H9 (cell line): ENCODE measurements around the gene CCNB1. TPM values are rescaled to one million over a fixed set of nuclear protein-coding genes. Genes with fewer than 3 reads are reported as not detected.
"Not testable (repeated sequence)": the region's sequence is repeated elsewhere in the genome, so short reads cannot be mapped to it uniquely, and the experiment has no call there.

Experiments used
- DNase-seq: peaks from one replicate; pipeline ENCODE4 v3.0.0-alpha.2; 2017
- H2AFZ ChIP-seq: one replicate; pipeline ENCODE4 v1.6.1; 2013; ENCODE audit warnings: mild to moderate bottlenecking, low read length, control low read depth, moderate library complexity
- H2AK5ac ChIP-seq: 2 replicates; pipeline ENCODE4 v1.6.1; 2013; ENCODE audit warnings: low read length, control low read depth, mixed read lengths; ENCODE audit not compliant: insufficient read length
- H2BK120ac ChIP-seq: one replicate; pipeline ENCODE4 v1.6.1; 2013; ENCODE audit warnings: low read depth, mild to moderate bottlenecking, low read length, control low read depth, inconsistent platforms; ENCODE audit not compliant: poor library complexity, severe bottlenecking
- H2BK12ac ChIP-seq: 2 replicates; pipeline ENCODE4 v1.6.1; 2013; ENCODE audit warnings: low read length, control low read depth, mixed read lengths, low read depth; ENCODE audit not compliant: insufficient read length
- H2BK15ac ChIP-seq: 2 replicates; pipeline ENCODE4 v1.6.1; 2013; ENCODE audit warnings: low read depth, low read length, control low read depth
- H2BK20ac ChIP-seq: one replicate; pipeline ENCODE4 v1.6.1; 2013; ENCODE audit warnings: low read depth, mild to moderate bottlenecking, low read length, control low read depth, inconsistent platforms; ENCODE audit not compliant: poor library complexity, severe bottlenecking
- H2BK5ac ChIP-seq: 2 replicates; pipeline ENCODE4 v1.6.1; 2013; ENCODE audit warnings: low read length, control low read depth, mixed read lengths; ENCODE audit not compliant: insufficient read length
- H3K14ac ChIP-seq: 2 replicates; pipeline ENCODE4 v1.6.1; 2013; ENCODE audit warnings: low read length, control low read depth; ENCODE audit not compliant: insufficient read depth
- H3K18ac ChIP-seq: 2 replicates; pipeline ENCODE4 v1.6.1; 2013; ENCODE audit warnings: low read depth, mild to moderate bottlenecking, mixed read lengths, low read length, control low read depth; ENCODE audit not compliant: insufficient read length
- H3K23ac ChIP-seq: 2 replicates; pipeline ENCODE4 v1.6.1; 2013; ENCODE audit warnings: low read length, control low read depth, mixed read lengths, low read depth; ENCODE audit not compliant: insufficient read length
- H3K23me2 ChIP-seq: 2 replicates; pipeline ENCODE4 v1.6.1; 2013; ENCODE audit warnings: low read depth, mild to moderate bottlenecking, mixed read lengths, low read length, control low read depth; ENCODE audit not compliant: insufficient read length, poor library complexity, severe bottlenecking
- H3K27ac ChIP-seq: 2 replicates; pipeline ENCODE4 v1.5.1; 2013; ENCODE audit warnings: low read length, control low read depth, mixed read lengths, low read depth; ENCODE audit not compliant: insufficient read length
- H3K27me3 ChIP-seq: 2 replicates; pipeline ENCODE4 v1.6.1; 2013; ENCODE audit warnings: low read length, control low read depth, inconsistent platforms; ENCODE audit not compliant: insufficient read depth
- H3K4ac ChIP-seq: 2 replicates; pipeline ENCODE4 v1.6.1; 2013; ENCODE audit warnings: low read depth, mild to moderate bottlenecking, control low read depth, inconsistent platforms, low read length, moderate library complexity
- H3K4me1 ChIP-seq: 2 replicates; pipeline ENCODE4 v1.6.1; 2013; ENCODE audit warnings: low read length, control low read depth, inconsistent platforms; ENCODE audit not compliant: insufficient read depth
- H3K4me2 ChIP-seq: 2 replicates; pipeline ENCODE4 v1.6.1; 2013; ENCODE audit warnings: low read length, control low read depth, mixed read lengths; ENCODE audit not compliant: insufficient read length, insufficient read depth
- H3K56ac ChIP-seq: 2 replicates; pipeline ENCODE4 v1.6.1; 2013; ENCODE audit warnings: low read depth, mild to moderate bottlenecking, mixed read lengths, low read length, control low read depth; ENCODE audit not compliant: insufficient read length
- H3K79me1 ChIP-seq: 2 replicates; pipeline ENCODE4 v1.6.1; 2013; ENCODE audit warnings: low read depth, mild to moderate bottlenecking, moderate library complexity, low read length, control low read depth, inconsistent platforms; ENCODE audit not compliant: insufficient read depth, poor library complexity, severe bottlenecking
- H3K79me2 ChIP-seq: 2 replicates; pipeline ENCODE4 v1.6.1; 2013; ENCODE audit warnings: low read length, control low read depth, inconsistent platforms; ENCODE audit not compliant: insufficient read depth
- H3K9ac ChIP-seq: 2 replicates; pipeline ENCODE4 v1.6.1; 2013; ENCODE audit warnings: low read length, control low read depth, mixed read lengths; ENCODE audit not compliant: insufficient read length; ENCODE audit errors: extremely low read depth
- H3K9me3 ChIP-seq: one replicate; pipeline ENCODE4 v1.6.1; 2013; ENCODE audit warnings: low read depth, low read length, inconsistent platforms; ENCODE audit not compliant: control insufficient read depth
- H3T11ph ChIP-seq: one replicate; pipeline ENCODE4 v1.6.1; 2013; ENCODE audit warnings: mild to moderate bottlenecking, low read length, control low read depth, inconsistent platforms
- H4K20me1 ChIP-seq: one replicate; pipeline ENCODE4 v1.6.1; 2013; ENCODE audit not compliant: control insufficient read depth, insufficient read length, insufficient read depth
- H4K5ac ChIP-seq: 2 replicates; pipeline ENCODE4 v1.6.1; 2013; ENCODE audit warnings: low read depth, mild to moderate bottlenecking, mixed read lengths, low read length, control low read depth; ENCODE audit not compliant: insufficient read length
- H4K8ac ChIP-seq: replicated peaks from 2 replicates; pipeline ENCODE4 v1.6.1; 2013; ENCODE audit warnings: low read length, control low read depth, mixed read lengths, low read depth; ENCODE audit not compliant: insufficient read length
- H4K91ac ChIP-seq: 2 replicates; pipeline ENCODE4 v1.6.1; 2013; ENCODE audit warnings: low read depth, mild to moderate bottlenecking, moderate library complexity, mixed read lengths, low read length, control low read depth; ENCODE audit not compliant: insufficient read length
- H3K27ac Mint-ChIP-seq, 3 experiments: 2 replicates in 2 of 3; 3 replicates in 1 of 3; pipeline ENCODE4 v1.8.0; 2020 to 2021; ENCODE audit warnings: mixed read lengths in 3 of 3, mild to moderate bottlenecking in 1 of 3, moderate library complexity in 1 of 3
- H3K27me3 Mint-ChIP-seq: 2 replicates; pipeline ENCODE4 v1.8.0; 2021; ENCODE audit warnings: low read depth, mild to moderate bottlenecking, moderate library complexity, mixed read lengths
- H3K36me3 Mint-ChIP-seq, 3 experiments: 2 replicates in 2 of 3; 3 replicates in 1 of 3; pipeline ENCODE4 v1.8.0; 2020 to 2021; ENCODE audit warnings: low read depth in 3 of 3, mixed read lengths in 3 of 3; ENCODE audit not compliant: insufficient read depth in 1 of 3
- H3K4me1 Mint-ChIP-seq, 2 experiments: 2 replicates each; pipeline ENCODE4 v1.8.0; 2020; ENCODE audit warnings: mixed read lengths in 2 of 2
- H3K4me3 Mint-ChIP-seq, 2 experiments: 2 replicates in 1 of 2; 3 replicates in 1 of 2; pipeline ENCODE4 v1.8.0; 2020 to 2021; ENCODE audit warnings: mild to moderate bottlenecking in 2 of 2, mixed read lengths in 2 of 2, moderate library complexity in 1 of 2
- H3K9me3 Mint-ChIP-seq, 2 experiments: 2 replicates in 1 of 2; 3 replicates in 1 of 2; pipeline ENCODE4 v1.8.0; 2020; ENCODE audit warnings: mild to moderate bottlenecking in 2 of 2, mixed read lengths in 2 of 2, moderate library complexity in 1 of 2
- WGBS: extraction: QIAGEN DNeasy Blood & Tissue Kit; methylation state at CpG from one replicate; pipeline ENCODE4 v1.1.7; 2013; ENCODE audit warnings: missing lambda C conversion rate, low lambda C conversion rate, mixed read lengths; ENCODE audit not compliant: insufficient read length; ENCODE audit errors: extremely low coverage; 5-methylcytosine and 5-hydroxymethylcytosine counted together
- total RNA-seq: library from RNA; stranded (reverse); gene quantifications from 2 replicates; pipeline ENCODE4 v1.2.1, GENCODE V29; 2021
- TF ChIP-seq, protein P1 (sequence below): fragments of 200-600 bp; sonication (generic); conservative IDR thresholded peaks from 3 replicates; pipeline ENCODE4 v1.8.0; 2021; ENCODE audit warnings: antibody characterized with exemption, mild to moderate bottlenecking

Gene CCNB1
- total RNA-seq, 1 experiment from 2014 or later = 310 TPM

DNA sequence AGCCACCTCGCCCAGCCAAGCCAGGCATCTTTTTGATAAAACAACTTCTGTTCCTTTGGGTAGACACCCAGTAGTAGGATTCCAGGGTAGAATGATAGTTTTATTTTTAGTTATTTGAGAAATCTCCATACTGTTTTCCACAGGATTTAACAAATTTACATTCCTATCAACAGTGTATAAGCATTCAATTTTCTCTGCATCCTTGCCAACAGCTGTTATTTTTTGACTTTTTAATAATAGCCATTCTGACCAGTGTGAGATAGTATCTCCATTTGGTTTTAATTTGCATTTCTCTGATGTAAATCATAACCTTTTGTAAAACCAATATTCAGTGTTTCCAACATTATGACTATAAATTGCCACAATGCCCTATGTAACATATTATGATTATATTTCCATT is 28.2 kb upstream of the CCNB1 start:
- no peak overlapping the region for H3K27ac Mint-ChIP-seq

GRCh38 chr5:69140239-69140638 is 26.7 kb upstream of the CCNB1 start:
- not testable (repeated sequence) for H3K36me3 Mint-ChIP-seq, H3K9me3 Mint-ChIP-seq, H4K20me1 ChIP-seq, H3K79me1 ChIP-seq, H2BK15ac ChIP-seq, H3K27ac ChIP-seq, H3K4me1 ChIP-seq, H2AK5ac ChIP-seq, DNase-seq, H2BK12ac ChIP-seq, H3K27me3 ChIP-seq, H4K8ac ChIP-seq, H3K4me3 Mint-ChIP-seq, H3K27ac Mint-ChIP-seq, H4K5ac ChIP-seq, H3K14ac ChIP-seq, H3T11ph ChIP-seq, H2AFZ ChIP-seq, H2BK120ac ChIP-seq, H3K4ac ChIP-seq, H2BK20ac ChIP-seq, H3K18ac ChIP-seq, H3K9me3 ChIP-seq, H3K9ac ChIP-seq, H4K91ac ChIP-seq, H3K79me2 ChIP-seq, H3K27me3 Mint-ChIP-seq, H2BK5ac ChIP-seq, H3K23ac ChIP-seq, H3K23me2 ChIP-seq, H3K4me2 ChIP-seq, H3K56ac ChIP-seq
- no CpG with 5 or more reads among the region's 4 CpGs for WGBS
- peaks cover 12 to 13% of the 10 kb centered on the region in 2 experiments for H3K4me1 Mint-ChIP-seq

More for the DNA sequence above, 28.2 kb upstream of the CCNB1 start:
- Histone ChIP-seq H3K4me2 (no peak overlapping the region), H2BK120ac (no peak overlapping the region), H3K18ac (no peak overlapping the region), H2AFZ (no peak overlapping the region), H2BK20ac (no peak overlapping the region), H3T11ph (no peak overlapping the region), H3K4ac (no peak overlapping the region), H4K8ac (no peak overlapping the region), H3K4me1 (peaks cover 3% of the 10 kb centered on the region; the same call in 1 of the 2 replicates), H3K23me2 (no peaks in the 10 kb centered on the region), H3K9me3 (no peaks in the 10 kb centered on the region), H2BK12ac (no peak overlapping the region), H4K20me1 (no peaks in the 10 kb centered on the region), H2AK5ac (no peak overlapping the region), H3K79me2 (no peaks in the 10 kb centered on the region), H3K14ac (no peak overlapping the region), H3K79me1 (no peaks in the 10 kb centered on the region), H4K5ac (no peak overlapping the region), H3K27ac (no peak overlapping the region), H3K56ac (no peak overlapping the region), H3K27me3 (no peaks in the 10 kb centered on the region), H2BK5ac (no peak overlapping the region), H4K91ac (no peak overlapping the region), H3K23ac (no peak overlapping the region), H2BK15ac (no peak overlapping the region), H3K9ac (no peak overlapping the region)
- TF ChIP-seq, protein P1, sequence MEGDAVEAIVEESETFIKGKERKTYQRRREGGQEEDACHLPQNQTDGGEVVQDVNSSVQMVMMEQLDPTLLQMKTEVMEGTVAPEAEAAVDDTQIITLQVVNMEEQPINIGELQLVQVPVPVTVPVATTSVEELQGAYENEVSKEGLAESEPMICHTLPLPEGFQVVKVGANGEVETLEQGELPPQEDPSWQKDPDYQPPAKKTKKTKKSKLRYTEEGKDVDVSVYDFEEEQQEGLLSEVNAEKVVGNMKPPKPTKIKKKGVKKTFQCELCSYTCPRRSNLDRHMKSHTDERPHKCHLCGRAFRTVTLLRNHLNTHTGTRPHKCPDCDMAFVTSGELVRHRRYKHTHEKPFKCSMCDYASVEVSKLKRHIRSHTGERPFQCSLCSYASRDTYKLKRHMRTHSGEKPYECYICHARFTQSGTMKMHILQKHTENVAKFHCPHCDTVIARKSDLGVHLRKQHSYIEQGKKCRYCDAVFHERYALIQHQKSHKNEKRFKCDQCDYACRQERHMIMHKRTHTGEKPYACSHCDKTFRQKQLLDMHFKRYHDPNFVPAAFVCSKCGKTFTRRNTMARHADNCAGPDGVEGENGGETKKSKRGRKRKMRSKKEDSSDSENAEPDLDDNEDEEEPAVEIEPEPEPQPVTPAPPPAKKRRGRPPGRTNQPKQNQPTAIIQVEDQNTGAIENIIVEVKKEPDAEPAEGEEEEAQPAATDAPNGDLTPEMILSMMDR = no peak
- no CpG with 5 or more reads among the region's 1 CpG for WGBS
- H3K36me3 Mint-ChIP-seq = no peaks in the 10 kb centered on the region
- no peak for DNase-seq
- no peaks in the 10 kb centered on the region for H3K27me3 Mint-ChIP-seq
- H3K4me3 Mint-ChIP-seq = no peak overlapping the region
- H3K9me3 Mint-ChIP-seq = peaks cover 9 to 10% of the 10 kb centered on the region in 2 experiments; a peak in 4 of 5 replicates
- H3K4me1 Mint-ChIP-seq = peaks cover 12 to 13% of the 10 kb centered on the region in 2 experiments
